ENCODE measurements around the gene ANKLE1.

GRCh38 chr19:17266589-17266974 lies 15.1 kb upstream of the ANKLE1 start:
- TF ChIP-seq CTCF (conservative IDR thresholded peaks at IDR 0.05 in 1 of 2, IDR thresholded peaks at IDR 0.05 in 1 of 2; ENCODE audit: extremely low read depth in 1 of 2, insufficient read depth in 1 of 2, low read depth in 1 of 2, low read length in 2 of 2) = no peak
- TF ChIP-seq EZH2 (IDR thresholded peaks at IDR 0.05; ENCODE audit: borderline replicate concordance, low read length) = no peak

All from mammary epithelial cell (primary cell).